A549 (cell line): Measurements from ENCODE around the gene SAP30L. TPM values are rescaled to one million over a fixed set of nuclear protein-coding genes. Genes with fewer than 3 reads are reported as not detected.

Experiments used
- ATAC-seq, 2 experiments: fragments of 200-7000 bp in 1 of 2; fragments of >200 bp in 1 of 2; cut with Nextera tagmentation in 1 of 2; cut with Tn5 transposase in 1 of 2; 3 replicates each; pipeline versions ENCODE4 v1.8.0 to v1.9.1; 2018 to 2020; ENCODE audit warnings: mild to moderate bottlenecking in 1 of 2, moderate library complexity in 1 of 2
- CTCF ChIA-PET: fragments of 300-600 bp; sonication (Branson Sonifier 250); formaldehyde crosslinking; extraction: SDS; loops from one replicate; lab custom pipeline; 2021; ENCODE audit warnings: antibody characterized with exemption, inconsistent platforms; lab: Yijun Ruan, JAX
- POLR2A ChIA-PET: fragments of 350-600 bp; formaldehyde crosslinking; extraction: SDS; loops from one replicate; lab custom pipeline; 2021; ENCODE audit warnings: antibody characterized with exemption, inconsistent platforms; lab: Yijun Ruan, JAX
- DNase-seq, 2 experiments: peaks; one replicate each; pipeline versions ENCODE4 v3.0.0 to v3.0.0-alpha.2; 2011 to 2016; ENCODE audit warnings: low read depth in 1 of 2, low spot score in 1 of 2
- FAIRE-seq: peaks from 2 replicates; lab custom pipeline; 2011; peaks lifted over from hg19 to GRCh38; lab: Jason Lieb, UNC
- H3K27ac ChIP-seq, 2 experiments: fragments of >200 bp; sonication (Bioruptor Twin); formaldehyde crosslinking; 3 replicates each; pipeline ENCODE4 v1.5.1; 2016 to 2017
- H3K4me1 ChIP-seq: fragments of >200 bp; sonication (Bioruptor Twin); formaldehyde crosslinking; 3 replicates; pipeline ENCODE4 v1.6.1; 2016
- H3K4me2 ChIP-seq: fragments of >200 bp; sonication (Bioruptor Twin); formaldehyde crosslinking; 3 replicates; pipeline ENCODE4 v1.6.1; 2016
- H3K4me3 ChIP-seq: fragments of >200 bp; sonication (Bioruptor Twin); formaldehyde crosslinking; 3 replicates; pipeline ENCODE4 v1.5.1; 2016
- H3K9me3 ChIP-seq: fragments of >200 bp; sonication (Bioruptor Twin); formaldehyde crosslinking; 3 replicates; pipeline ENCODE4 v1.6.1; 2016
- CTCF ChIP-seq: fragments of >200 bp; sonication (Bioruptor Twin); formaldehyde crosslinking; IDR thresholded peaks from 3 replicates; pipeline ENCODE4 v1.5.1; 2016
- E2F6 ChIP-seq: IDR thresholded peaks from 2 replicates; pipeline ENCODE4 v1.6.1; 2012; ENCODE audit warnings: low read depth, borderline replicate concordance
- ELK1 ChIP-seq: fragments of 150-350 bp; IDR thresholded peaks from 2 replicates; pipeline ENCODE4 v1.6.1; 2014; ENCODE audit warnings: low read depth, mild to moderate bottlenecking, low read length
- GATA3 ChIP-seq: IDR thresholded peaks from 2 replicates; pipeline ENCODE4 v1.6.1; 2012; ENCODE audit warnings: borderline replicate concordance
- HES2 ChIP-seq: fragments of >200 bp; sonication (Bioruptor Twin); formaldehyde crosslinking; IDR thresholded peaks from 2 replicates; pipeline ENCODE4 v1.6.1; 2016
- HEYL ChIP-seq: fragments of 250-450 bp; sonication (Bioruptor Pico); IDR thresholded peaks from 2 replicates; pipeline ENCODE4 v1.8.0; 2021; ENCODE audit warnings: mild to moderate bottlenecking, moderate library complexity
- KDM1A ChIP-seq: fragments of 200-600 bp; sonication (generic); IDR thresholded peaks from 2 replicates; pipeline ENCODE4 v1.6.1; 2016; ENCODE audit warnings: low read depth, mild to moderate bottlenecking
- KDM5A ChIP-seq: fragments of 200-600 bp; sonication (generic); IDR thresholded peaks from 2 replicates; pipeline ENCODE4 v1.6.1; 2016; ENCODE audit warnings: antibody characterized with exemption, mild to moderate bottlenecking
- NFE2L2 ChIP-seq: fragments of 150-350 bp; conservative IDR thresholded peaks from 2 replicates; pipeline ENCODE4 v1.6.1; 2014; ENCODE audit warnings: low read length
- NPAS2 ChIP-seq: fragments of 250-450 bp; sonication (Bioruptor Pico); IDR thresholded peaks from 2 replicates; pipeline ENCODE4 v1.8.0; 2022; ENCODE audit warnings: mild to moderate bottlenecking, moderate library complexity, borderline replicate concordance
- PHF8 ChIP-seq: fragments of 200-600 bp; sonication (generic); IDR thresholded peaks from 2 replicates; pipeline ENCODE4 v1.6.1; 2016; ENCODE audit warnings: low read depth, mild to moderate bottlenecking, antibody characterized with exemption, moderate library complexity, borderline replicate concordance
- POLR2A ChIP-seq: IDR thresholded peaks from 2 replicates; pipeline ENCODE4 v1.6.1; 2012; ENCODE audit warnings: mild to moderate bottlenecking, low read length
- RAD21 ChIP-seq, 2 experiments: fragments of >200 bp in 1 of 2; sonication (Bioruptor Twin) in 1 of 2; formaldehyde crosslinking in 1 of 2; IDR thresholded peaks in 1 of 2; conservative IDR thresholded peaks in 1 of 2; 2 replicates in 1 of 2; 3 replicates in 1 of 2; pipeline ENCODE4 v1.6.1; 2012 to 2018; ENCODE audit warnings: inconsistent platforms in 1 of 2
- RCOR1 ChIP-seq: fragments of 150-350 bp; IDR thresholded peaks from 2 replicates; pipeline ENCODE4 v1.6.1; 2014; ENCODE audit warnings: antibody characterized with exemption, low read length, low read depth
- REST ChIP-seq: fragments of 200-600 bp; sonication (generic); IDR thresholded peaks from 2 replicates; pipeline ENCODE4 v1.6.1; 2016; ENCODE audit warnings: antibody characterized with exemption, mild to moderate bottlenecking, moderate library complexity
- RNF2 ChIP-seq: fragments of 200-600 bp; sonication (generic); IDR thresholded peaks from 2 replicates; pipeline ENCODE4 v1.6.1; 2016; ENCODE audit warnings: low read depth, mild to moderate bottlenecking, antibody characterized with exemption, moderate library complexity, borderline replicate concordance
- TFCP2L1 ChIP-seq: fragments of 250-450 bp; sonication (Bioruptor Pico); IDR thresholded peaks from 2 replicates; pipeline ENCODE4 v1.5.0; 2021; ENCODE audit warnings: mild to moderate bottlenecking
- ZNF302 ChIP-seq: fragments of 250-450 bp; sonication (Bioruptor Pico); IDR thresholded peaks from 2 replicates; pipeline ENCODE4 v1.9.0; 2021; ENCODE audit warnings: inconsistent platforms, mild to moderate bottlenecking, moderate library complexity
- ZSCAN20 ChIP-seq: fragments of 250-450 bp; sonication (Bioruptor Pico); IDR thresholded peaks from 2 replicates; pipeline ENCODE4 v1.8.0; 2022; ENCODE audit warnings: mild to moderate bottlenecking, moderate library complexity
- WGBS: methylation state at CpG from one replicate; pipeline ENCODE4 v1.1.6; 2017; ENCODE audit errors: missing lambda C conversion rate; 5-methylcytosine and 5-hydroxymethylcytosine counted together
- polyA plus RNA-seq, 4 experiments: library from polyadenylated mRNA; depleted of rRNA in 3 of 4; stranded (reverse); fragments of >200 nt; fragmentation: RNase III in 1 of 4; extraction: RNeasy Plus Mini Kit Qiagen cat#74134 plus additional on column Dnase treatment in 1 of 4; gene quantifications; 2 replicates in 3 of 4; 3 replicates in 1 of 4; pipeline ENCODE4 v1.2.3, GENCODE V29; 2011 to 2017

The SAP30L gene
- polyA plus RNA-seq, 2 of the 4 experiments (the other 2 are of a cell fraction) = 24.9 to 50.3 TPM

GRCh38 chr5:154466147-154466546 is 20.4 kb downstream of the SAP30L start:
- Histone ChIP-seq H3K4me3 (no peak overlapping the region), H3K4me1 (peaks cover 26% of the 10 kb centered on the region), H3K27ac (no peak overlapping the region), H3K4me2 (no peak overlapping the region; the same call in 2 of the 3 replicates), H3K9me3 (no peaks in the 10 kb centered on the region)
- POLR2A ChIA-PET = interaction anchor here (0.6 kb wide), 1 partner anchor 145 kb away, joined by 3 read pairs; no protein-coding TSS in a partner anchor
- TF ChIP-seq PHF8 = no peak
- no peak for TF ChIP-seq RCOR1
- no peak for TF ChIP-seq TFCP2L1 (CRISPR knock-in tag)
- no peak for TF ChIP-seq POLR2A
- no peak for TF ChIP-seq HEYL (CRISPR knock-in tag)
- TF ChIP-seq NFE2L2 = no peak
- CTCF ChIA-PET = interaction anchor here (0.8 to 19.7 kb wide), 26 partner anchors 10 to 491 kb away, joined by 3 to 304 read pairs (median 6); no protein-coding TSS in a partner anchor
- FAIRE-seq = no peak
- no peak for ATAC-seq
- WGBS = 65% methylated on average over 5 of the region's 5 CpGs
- DNase-seq = no peak

GRCh38 chr5:154466671-154467070 is 20.9 kb downstream of the SAP30L start:
- ATAC-seq (no peak), DNase-seq (no peak), FAIRE-seq (no peak)
- H3K4me3 ChIP-seq = no peak overlapping the region
- no peak overlapping the region for H3K27ac ChIP-seq
- 62% methylated on average over 5 of the region's 5 CpGs for WGBS
- no peaks in the 10 kb centered on the region for H3K9me3 ChIP-seq
- H3K4me2 ChIP-seq = no peak overlapping the region
- H3K4me1 ChIP-seq = peaks cover 29% of the 10 kb centered on the region
- CTCF ChIA-PET = interaction anchor here (0.6 to 19.7 kb wide), 37 partner anchors 9 to 492 kb away, joined by 3 to 304 read pairs (median 4); partner anchors contain the start of gene HAND1
- POLR2A ChIA-PET = interaction anchor here (0.6 kb wide), 1 partner anchor 144 kb away, joined by 3 read pairs; no protein-coding TSS in a partner anchor
- TF ChIP-seq RAD21 (conservative IDR thresholded peaks at IDR 0.05 in 1 of 2, IDR thresholded peaks at IDR 0.05 in 1 of 2) (no peak), PHF8 (no peak), REST (no peak), KDM5A (no peak), CTCF (no peak), ZSCAN20 (CRISPR knock-in tag) (no peak), ZNF302 (CRISPR knock-in tag) (no peak), RNF2 (no peak), HES2 (no peak), POLR2A (no peak), GATA3 (no peak), KDM1A (no peak), HEYL (CRISPR knock-in tag) (no peak), ELK1 (no peak), NPAS2 (CRISPR knock-in tag) (no peak), E2F6 (no peak)
